ENCODE results near the gene DDIT4.

DDIT4 gene

GRCh38 chr10:72322280-72323058 lies 48.7 kb downstream of the DDIT4 start:
- no peaks in the 10 kb centered on the region for H3K27me3 ChIP-seq (ENCODE audit: insufficient read depth, low read depth)
- peak overlapping the region; percentile 16; the same call in 1 of the 2 replicates for H2AFZ ChIP-seq (ENCODE audit: low read depth)
- peaks cover 64% of the 10 kb centered on the region for H3K4me1 ChIP-seq (ENCODE audit: low read depth, poor library complexity, severe bottlenecking)
- H3K79me2 ChIP-seq (ENCODE audit: insufficient read depth, low read depth): no peaks in the 10 kb centered on the region
- H4K20me1 ChIP-seq (ENCODE audit: insufficient read depth): no peaks in the 10 kb centered on the region
- H3K9ac ChIP-seq: no peak overlapping the region; the same call in 1 of the 2 replicates
- peak overlapping the region; percentile 98 for H3K27ac ChIP-seq
- no peak overlapping the region for H3K4me3 ChIP-seq (IDR thresholded peaks at IDR 0.05; ENCODE audit: insufficient read depth, low read depth, low read length)
- no peak for TF ChIP-seq CTCF (conservative IDR thresholded peaks at IDR 0.05; ENCODE audit: low read depth, low read length)
- H3K36me3 ChIP-seq (ENCODE audit: insufficient read depth): no peaks in the 10 kb centered on the region
- H3K4me2 ChIP-seq: peak overlapping the region; percentile 99; the same call in 1 of the 2 replicates

GRCh38 chr10:72323108-72323749 lies 49.5 kb downstream of the DDIT4 start:
- TF ChIP-seq CTCF (conservative IDR thresholded peaks at IDR 0.05; ENCODE audit: low read depth, low read length): no peak
- Histone ChIP-seq H3K27me3 (ENCODE audit: insufficient read depth, low read depth) (no peaks in the 10 kb centered on the region), H3K36me3 (ENCODE audit: insufficient read depth) (no peaks in the 10 kb centered on the region), H3K79me2 (ENCODE audit: insufficient read depth, low read depth) (no peaks in the 10 kb centered on the region), H2AFZ (ENCODE audit: low read depth) (peak overlapping the region; percentile 16; the same call in 1 of the 2 replicates), H4K20me1 (ENCODE audit: insufficient read depth) (no peaks in the 10 kb centered on the region), H3K4me1 (ENCODE audit: low read depth, poor library complexity, severe bottlenecking) (peaks cover 64% of the 10 kb centered on the region), H3K4me2 (peak overlapping the region; percentile 17; the same call in 1 of the 2 replicates), H3K4me3 (IDR thresholded peaks at IDR 0.05; ENCODE audit: insufficient read depth, low read depth, low read length) (no peak overlapping the region), H3K9ac (no peak overlapping the region; the same call in 1 of the 2 replicates), H3K27ac (no peak overlapping the region; the same call in 1 of the 2 replicates)

GRCh38 chr10:72323771-72324191 lies 50.1 kb downstream of the DDIT4 start:
- Histone ChIP-seq H3K4me2 (no peak overlapping the region), H3K36me3 (ENCODE audit: insufficient read depth) (no peaks in the 10 kb centered on the region), H3K4me1 (ENCODE audit: low read depth, poor library complexity, severe bottlenecking) (peaks cover 64% of the 10 kb centered on the region), H3K27me3 (ENCODE audit: insufficient read depth, low read depth) (no peaks in the 10 kb centered on the region), H3K4me3 (IDR thresholded peaks at IDR 0.05; ENCODE audit: insufficient read depth, low read depth, low read length) (no peak overlapping the region), H3K9ac (no peak overlapping the region), H3K27ac (no peak overlapping the region), H4K20me1 (ENCODE audit: insufficient read depth) (no peaks in the 10 kb centered on the region), H3K79me2 (ENCODE audit: insufficient read depth, low read depth) (no peaks in the 10 kb centered on the region), H2AFZ (ENCODE audit: low read depth) (no peak overlapping the region)
- TF ChIP-seq CTCF (conservative IDR thresholded peaks at IDR 0.05; ENCODE audit: low read depth, low read length): no peak
